Neural cell (in vitro differentiated cells): ENCODE results near the gene KLF16.

ENCODE experiments used
- CTCF ChIP-seq: fragments of 450-650 bp; IDR thresholded peaks from 2 replicates; pipeline ENCODE4 v1.5.1; 2014; ENCODE audit warnings: antibody characterized with exemption, mild to moderate bottlenecking, moderate library complexity; ENCODE audit not compliant: poor library complexity, severe bottlenecking
- EP300 ChIP-seq: fragments of 450-650 bp; conservative IDR thresholded peaks from 2 replicates; pipeline ENCODE4 v1.6.1; 2014; ENCODE audit warnings: antibody characterized with exemption, mild to moderate bottlenecking, moderate library complexity; ENCODE audit not compliant: poor library complexity, severe bottlenecking
- EZH2 ChIP-seq: fragments of 200-600, 300-800 bp; shearing (Covaris generic), sonication (generic); IDR thresholded peaks from 2 replicates; pipeline ENCODE4 v1.6.1; 2014; ENCODE audit warnings: antibody characterized with exemption, low read length, borderline replicate concordance, mild to moderate bottlenecking; ENCODE audit not compliant: insufficient read depth, poor library complexity, severe bottlenecking
- RAD21 ChIP-seq: fragments of 450-650 bp; conservative IDR thresholded peaks from 2 replicates; pipeline ENCODE4 v1.6.1; 2014; ENCODE audit warnings: antibody characterized with exemption, mild to moderate bottlenecking, moderate library complexity

- TF ChIP-seq CTCF (no peak), RAD21 (no peak), EP300 (no peak), EZH2 (no peak)
Observed at GRCh38 chr19:1860821-1861598, 2.4 kb downstream of the KLF16 start.
